GM19240 (cell line): ENCODE data around the gene ASB1.

ENCODE experiments used
- DNase-seq: peaks from one replicate; pipeline ENCODE4 v3.0.0; 2011; ENCODE audit warnings: low spot score; ENCODE audit not compliant: insufficient read length

ASB1 gene, protein sequence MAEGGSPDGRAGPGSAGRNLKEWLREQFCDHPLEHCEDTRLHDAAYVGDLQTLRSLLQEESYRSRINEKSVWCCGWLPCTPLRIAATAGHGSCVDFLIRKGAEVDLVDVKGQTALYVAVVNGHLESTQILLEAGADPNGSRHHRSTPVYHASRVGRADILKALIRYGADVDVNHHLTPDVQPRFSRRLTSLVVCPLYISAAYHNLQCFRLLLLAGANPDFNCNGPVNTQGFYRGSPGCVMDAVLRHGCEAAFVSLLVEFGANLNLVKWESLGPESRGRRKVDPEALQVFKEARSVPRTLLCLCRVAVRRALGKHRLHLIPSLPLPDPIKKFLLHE

DNA sequence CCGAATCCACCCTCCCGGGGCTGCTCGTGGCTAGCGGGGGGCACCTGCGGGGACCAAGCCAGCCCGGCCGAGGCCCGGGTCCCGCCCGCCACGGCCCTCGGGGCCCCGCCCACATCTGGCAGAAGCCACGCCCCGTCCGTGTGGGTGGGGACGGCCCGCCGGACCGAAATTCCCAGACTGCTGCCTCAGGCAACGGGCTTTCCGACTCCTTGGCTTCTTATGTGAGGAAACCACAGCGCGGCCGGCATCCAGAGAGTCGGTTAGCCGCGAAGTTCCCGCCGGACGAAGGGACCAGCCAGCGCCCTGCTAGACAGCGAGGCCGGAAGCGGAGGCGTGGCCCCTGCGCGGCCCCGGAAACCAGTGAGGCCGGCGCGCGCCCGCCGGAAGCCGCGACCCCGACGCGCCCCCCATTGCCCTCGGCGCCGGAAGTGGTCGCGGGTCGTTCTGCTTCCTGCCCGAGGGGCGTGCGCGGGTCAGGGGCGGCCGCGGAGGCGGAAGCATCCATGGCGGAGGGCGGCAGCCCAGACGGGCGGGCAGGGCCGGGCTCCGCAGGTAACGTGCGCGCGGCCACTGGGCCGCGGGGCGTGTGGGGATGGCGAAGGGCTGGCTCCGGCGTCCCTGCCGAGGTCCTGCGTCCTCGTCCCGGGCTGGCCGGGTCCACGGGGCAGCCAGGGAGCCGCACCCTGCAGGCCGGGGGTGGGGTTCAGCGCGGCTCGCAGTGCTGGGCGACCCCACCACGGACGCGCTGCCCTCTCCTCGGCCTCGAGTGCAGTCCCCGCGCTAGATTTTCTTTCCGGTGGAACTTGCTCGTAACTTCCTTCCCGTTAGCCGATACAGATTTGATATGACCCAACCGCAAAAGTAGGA is at the start of gene ASB1:
Gene ASB1 (plus strand): TSS at position 360 of the 867 bp plus-strand sequence. CDS start 144 bp downstream, at position 504.
- DNase-seq, result peak; percentile 84

DNA sequence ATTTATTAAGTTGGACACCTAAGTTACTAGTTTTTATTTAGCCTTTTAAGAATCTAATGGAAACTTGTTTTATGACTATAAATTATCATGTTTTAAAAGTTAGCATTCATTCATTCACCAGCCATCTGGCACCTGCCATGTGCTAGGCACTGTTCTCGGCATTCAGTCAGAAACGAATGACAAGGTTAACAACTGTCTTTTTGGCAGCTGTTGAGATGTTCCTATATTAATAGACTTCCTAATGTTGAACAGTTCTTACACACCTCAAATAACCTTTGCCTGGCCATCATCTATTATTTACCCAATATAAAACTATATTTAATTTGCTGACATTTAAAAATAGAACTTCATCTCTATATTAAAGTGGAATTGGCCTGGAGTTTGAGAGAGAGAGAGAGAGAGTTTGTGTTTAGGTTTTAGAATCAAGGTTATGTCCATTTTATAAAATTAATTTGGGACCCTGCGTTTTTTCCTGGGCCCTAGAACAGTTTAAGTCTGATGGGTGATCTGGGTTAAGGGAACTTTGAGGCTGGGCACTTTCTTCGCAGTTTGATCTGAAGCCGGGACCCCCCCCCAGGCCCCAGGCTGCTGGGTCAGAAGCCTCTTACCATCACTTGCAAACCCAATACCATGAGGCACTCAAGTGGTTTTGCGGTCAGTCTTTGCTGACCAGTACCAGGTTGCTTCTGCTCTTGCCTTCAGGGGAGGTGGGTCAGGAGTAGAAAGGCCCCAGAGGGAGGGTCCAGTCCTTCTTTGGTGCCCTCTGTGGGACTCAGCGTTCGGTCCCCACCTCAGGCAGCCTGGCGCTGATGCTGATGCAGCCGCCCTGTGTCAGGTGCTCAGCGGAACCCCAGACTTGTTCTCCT is 48.3 kb upstream of the ASB1 start:
- DNase-seq, result no peak

DNA sequence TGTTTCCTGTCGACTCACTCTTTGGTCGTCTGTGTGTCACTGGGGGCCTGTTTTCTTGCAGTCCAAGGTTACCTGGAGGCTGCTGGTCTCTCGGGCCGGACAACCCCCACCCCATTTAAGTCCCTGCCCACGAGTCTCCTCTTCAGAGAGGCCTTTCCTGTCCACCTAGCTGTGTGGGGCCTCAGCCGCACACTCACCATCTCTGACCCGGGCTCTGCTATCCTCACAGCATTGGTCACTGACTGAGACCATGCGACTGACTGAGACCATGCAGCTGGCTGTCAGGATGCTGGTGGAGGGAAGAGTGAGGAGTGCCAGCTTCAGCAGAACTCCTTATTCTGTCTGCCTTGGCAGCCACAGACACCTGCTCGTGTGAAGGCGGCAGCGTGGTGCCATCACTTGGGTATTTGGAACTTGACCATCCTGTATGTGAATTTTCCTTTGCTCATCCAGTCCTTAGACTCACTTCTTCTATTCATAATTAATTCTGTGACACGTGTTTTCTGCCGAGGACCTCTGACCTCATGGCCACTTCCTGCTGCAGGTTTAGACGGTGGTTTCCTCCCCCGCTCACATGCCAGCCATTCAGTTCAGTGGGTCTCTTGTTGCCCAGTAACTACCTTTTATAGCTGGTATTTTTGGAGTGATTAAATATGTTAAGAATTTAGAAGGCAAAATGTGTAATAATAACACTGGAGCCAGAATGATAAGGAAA is 47.5 kb upstream of the ASB1 start:
- DNase-seq, result no peak

DNA sequence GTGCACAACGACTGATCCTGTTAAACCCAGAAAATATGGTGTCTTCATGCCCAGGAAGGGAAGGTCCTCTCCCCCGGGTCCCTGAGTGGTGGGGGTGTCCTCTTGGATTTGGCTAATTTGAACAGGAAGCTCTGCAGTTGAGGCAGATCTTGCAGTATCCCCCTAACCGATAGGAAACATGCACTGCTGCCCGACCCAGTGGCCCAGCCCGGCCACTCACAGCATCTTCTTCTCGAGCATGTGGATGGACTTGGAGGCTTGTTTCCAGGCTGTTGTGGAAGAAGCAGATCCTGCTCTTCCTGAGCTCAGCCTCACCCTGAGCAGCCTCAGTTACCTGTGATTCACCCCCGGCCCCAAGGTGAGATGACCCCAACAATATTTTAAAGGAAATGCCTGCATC is 46.4 kb upstream of the ASB1 start:
- DNase-seq, result no peak

DNA sequence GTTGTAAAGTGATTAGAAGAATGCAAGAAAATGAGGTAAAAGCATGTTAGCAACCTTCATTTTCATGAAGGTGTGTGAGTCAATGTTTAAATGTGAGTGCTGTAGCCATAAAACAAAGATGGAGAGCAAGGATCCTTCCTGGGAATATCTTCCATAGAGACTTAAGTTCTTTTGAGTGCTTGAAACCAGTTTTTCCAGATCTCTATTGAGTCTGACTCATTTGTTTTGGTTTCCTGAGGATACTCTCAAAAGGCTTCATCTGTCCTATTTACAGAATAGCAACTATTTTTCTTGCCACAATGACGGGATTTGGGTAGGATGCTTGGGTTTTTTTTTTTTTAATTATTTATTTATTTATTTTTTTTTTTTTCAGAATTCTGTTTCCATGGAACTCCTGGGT is 45.9 kb upstream of the ASB1 start:
- no peak for DNase-seq

DNA sequence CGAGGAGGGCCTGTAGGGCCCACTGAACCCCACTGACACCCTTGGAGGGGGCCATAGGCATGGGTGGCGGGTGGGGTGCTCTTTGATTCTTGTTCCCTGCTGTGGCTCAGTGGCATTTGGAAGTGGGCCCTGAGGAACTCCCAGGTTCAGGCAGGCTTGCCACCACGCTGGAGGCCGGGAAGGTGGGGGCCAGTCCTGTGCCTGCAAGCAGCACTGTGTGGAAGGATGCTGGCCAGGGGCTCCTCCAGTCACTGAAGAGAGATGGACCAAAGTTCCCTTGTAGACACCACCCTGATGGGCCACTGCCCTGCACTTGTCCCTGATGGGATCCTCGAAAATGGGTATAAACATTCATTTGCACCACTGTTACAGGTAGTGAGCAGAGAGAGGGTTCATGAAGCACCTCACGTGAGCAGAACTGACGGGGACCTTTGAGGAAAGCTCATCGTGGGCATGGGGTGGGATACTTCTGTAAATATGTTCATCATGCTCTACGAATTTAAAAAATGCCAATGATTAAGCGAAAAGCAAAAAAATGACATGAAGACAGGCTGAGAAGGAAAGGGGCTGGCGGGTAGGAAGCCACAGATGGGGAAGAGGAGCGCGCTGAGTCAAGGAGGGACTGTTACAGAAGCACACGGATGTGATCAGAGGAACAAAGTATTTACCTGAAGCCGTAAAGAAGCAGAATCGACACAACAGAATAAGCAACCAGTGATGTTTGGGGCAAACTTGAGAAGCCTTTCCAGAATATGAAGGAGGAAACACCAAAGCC is 45.2 kb upstream of the ASB1 start:
- no peak for DNase-seq

DNA sequence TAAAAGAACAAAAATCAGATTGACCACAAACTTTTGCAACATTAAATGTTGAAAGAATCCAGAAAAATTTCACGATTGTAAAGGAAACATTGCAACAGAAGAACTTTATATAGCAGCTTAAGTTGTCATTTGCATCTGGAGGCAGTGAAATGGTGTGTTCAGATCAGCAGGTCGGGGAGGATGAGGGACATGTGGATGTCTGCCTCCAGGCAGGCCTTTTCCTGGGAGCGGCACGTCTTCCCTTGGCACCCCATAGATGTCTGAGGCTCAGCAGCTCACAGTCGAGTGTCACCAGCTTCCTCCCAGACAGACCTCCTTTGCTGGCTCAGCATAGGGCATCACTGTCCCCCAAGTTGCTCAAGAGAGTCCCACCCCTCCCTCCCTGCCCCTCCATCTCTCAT is 44.3 kb upstream of the ASB1 start:
- no peak for DNase-seq

DNA sequence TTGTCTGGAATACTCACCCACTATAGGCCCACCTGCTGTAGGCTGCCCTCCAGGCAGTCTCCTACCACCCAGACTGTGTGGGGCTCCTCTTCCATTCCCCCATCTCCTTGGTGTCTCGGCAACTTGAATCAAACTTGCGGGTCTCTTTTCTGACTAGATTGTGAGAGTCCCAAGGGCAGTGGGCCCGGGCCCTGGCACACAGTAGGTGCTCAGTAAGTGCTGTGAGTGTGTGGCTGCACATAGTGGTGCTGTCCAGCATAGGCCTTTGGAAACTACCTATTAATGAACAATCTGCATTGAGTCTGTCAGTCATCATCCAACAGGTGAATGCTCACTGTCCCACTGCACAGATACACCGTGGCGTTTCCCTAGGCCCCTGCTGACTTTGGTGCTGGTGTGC is 43.6 kb upstream of the ASB1 start:
- no peak for DNase-seq

DNA sequence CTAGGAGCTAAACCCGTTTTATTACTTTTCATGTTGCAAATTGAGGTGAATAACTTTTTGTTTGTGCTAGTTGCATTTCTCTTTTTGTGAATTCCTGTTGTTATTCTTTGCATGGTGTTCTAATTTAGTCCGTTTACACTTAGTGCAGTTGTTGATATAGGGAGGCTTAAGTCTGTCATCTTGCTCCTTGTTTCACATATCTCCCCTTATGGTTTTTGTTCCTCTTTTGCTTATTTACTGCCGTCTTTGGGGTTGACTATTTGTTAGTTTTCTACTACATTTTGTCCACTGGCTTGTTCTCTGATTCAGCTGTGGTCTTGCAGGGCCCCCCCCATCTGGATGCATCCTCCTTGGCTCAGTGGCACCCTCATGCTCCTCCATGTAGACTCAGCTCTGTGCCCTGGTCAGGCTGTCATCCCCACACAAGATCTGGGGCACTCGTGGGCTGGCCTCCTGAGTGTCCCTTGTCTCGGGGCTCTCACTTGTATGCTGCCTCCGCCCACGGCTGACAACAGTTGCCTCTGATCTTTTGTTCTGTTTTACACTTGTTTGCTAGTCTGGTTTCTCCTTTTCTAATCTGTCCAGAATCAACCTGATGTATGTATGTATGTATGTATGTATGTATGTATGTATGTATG is 42.9 kb upstream of the ASB1 start:
- no peak for DNase-seq

DNA sequence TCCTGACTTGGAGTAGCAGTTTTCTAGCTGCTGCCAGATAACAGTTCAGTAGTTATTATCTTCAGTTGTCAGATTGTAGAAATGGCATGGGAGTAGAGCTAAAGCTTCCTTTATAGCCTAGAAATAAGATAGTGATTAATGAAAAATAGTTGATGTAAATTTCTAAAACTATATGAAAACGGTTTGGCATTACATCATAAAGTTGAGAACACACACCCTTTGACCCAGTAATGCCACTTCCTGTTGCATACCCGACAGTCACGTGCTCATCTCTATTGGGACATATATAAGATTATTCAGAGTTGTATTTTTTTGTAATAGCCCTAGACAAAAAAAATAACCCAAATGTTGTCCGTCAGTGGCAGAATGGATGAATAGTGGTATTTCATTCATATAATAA is 39.4 kb upstream of the ASB1 start:
- DNase-seq, result no peak

DNA sequence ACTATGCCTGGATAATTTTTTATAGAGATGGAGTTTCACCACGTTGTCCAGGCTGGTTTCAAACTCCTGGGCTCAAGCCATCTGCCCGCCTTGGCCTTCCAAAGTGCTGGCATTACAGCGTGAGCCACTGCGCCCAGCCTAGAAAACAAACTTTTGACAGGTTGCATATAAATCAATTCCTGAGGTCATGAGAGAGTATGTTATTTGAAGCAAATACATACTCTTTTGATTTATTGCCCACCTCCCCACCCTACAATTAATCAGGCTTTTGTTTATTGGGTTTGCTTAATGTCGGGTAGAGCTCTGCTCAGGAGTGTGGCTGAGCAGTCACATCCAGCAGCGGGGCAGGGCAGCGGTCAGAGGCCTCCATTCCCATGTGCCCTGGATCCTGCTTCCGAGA is 37.9 kb upstream of the ASB1 start:
- DNase-seq, result no peak

DNA sequence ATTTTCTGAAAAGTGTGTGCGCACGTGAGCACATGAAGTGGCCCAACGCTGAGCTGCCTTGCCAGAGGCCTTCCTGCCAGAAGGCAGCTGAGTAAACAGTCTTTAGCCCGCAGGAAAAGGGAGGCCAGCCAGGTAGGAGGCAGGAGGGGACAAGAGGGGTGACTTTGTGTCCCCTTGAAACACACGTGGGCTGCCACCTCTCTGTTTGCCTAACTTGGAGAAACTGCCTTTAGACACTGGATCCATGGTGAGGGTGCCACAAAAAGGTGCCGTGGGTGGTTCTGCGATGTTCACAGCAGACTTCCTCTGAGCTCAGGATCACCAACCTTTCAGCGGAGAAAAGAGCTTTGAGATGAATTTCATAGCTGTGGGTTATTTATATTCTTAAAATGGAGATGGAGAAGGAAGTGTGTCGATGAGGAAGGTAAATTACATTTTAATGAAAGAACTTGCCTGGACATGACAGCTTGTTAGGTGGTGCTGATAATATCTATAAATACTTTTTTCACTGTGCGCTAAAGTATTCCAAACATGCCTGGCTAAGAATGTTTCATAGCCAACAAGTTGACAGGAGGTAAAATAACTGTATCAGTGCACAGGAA is 36.6 kb upstream of the ASB1 start:
- no peak for DNase-seq

DNA sequence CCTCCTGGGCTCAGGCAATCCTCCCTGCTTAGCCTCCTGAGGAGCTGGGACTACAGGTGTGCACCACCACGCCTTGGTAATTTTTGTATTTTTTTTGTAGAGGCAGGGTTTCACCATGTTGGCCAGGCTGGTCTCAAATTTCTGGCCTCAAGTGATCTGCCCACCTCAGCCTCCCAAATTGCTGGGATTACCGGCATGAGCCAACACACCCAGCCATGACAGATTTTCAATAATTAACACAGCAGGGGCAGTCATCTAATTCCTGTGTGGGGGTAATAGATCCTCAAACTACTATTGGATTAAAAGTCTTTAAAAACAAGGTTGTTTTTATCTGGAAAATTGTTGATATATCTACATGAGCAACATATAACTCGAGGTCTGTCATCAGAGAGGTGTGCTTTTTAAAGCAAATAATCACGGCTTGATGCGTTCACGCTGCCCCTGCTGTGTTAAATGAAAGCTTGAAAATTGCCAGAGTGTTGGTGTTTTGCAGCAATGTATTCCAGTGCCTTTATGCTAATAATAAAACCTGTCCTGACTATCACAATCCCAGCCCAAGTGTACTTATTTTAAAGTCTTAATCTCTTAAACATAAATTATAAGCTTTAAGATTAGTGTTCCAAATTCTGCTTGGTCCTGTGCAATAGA is 35.6 kb upstream of the ASB1 start:
- DNase-seq, result no peak

DNA sequence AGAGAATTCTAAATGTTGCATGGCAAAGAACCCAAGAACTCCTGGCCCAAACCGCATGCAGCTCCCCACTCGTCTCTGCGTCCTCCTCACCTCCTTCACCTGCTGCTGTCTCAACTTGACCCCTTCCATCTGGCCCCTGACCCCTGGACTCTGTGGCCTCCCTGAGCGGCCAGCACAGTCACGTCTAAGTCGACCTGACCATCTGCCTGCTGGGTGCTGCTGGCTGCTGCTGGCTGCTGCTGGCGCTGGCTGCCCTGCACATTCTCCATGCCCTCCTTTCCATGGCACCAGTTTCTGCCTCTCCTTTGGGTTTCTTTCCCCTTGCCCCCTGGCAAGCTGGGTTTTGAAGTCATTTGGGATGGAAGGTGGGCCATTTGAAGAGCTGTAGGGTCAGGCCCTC is 30.1 kb upstream of the ASB1 start:
- DNase-seq, result no peak

DNA sequence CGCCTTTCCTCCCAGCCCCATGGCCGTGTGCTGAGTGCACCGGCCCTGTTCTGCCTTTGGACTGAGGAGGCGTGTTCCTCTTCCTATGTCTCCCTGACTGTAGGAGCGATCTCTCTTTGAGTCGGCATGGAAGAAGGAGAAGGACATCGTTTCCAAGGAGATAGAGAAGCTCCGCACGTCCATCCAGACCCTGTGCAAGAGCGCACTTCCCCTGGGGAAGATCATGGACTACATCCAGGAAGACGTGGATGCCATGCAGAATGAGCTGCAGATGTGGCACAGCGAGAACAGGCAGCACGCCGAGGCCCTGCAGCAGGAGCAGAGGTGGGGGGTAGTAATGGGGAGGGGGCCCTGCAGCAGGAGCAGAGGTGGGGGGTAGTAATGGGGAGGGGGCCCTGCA is 29.4 kb upstream of the ASB1 start:
- no peak for DNase-seq

DNA sequence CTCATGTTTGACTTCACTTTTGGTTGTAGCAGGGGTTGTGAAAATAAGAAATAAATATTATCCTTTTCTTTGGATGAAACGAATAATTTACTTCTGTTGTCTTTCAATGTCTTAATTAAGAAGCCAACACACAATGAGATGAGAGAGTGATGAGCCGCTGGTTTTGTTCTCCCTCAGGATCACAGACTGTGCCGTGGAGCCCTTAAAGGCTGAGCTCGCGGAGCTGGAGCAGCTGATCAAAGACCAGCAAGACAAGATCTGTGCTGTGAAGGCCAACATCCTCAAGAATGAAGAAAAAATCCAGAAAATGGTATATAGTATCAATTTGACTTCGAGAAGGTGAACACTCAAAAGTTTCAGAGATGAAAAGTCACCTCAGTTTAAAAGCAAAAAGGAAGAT is 28.1 kb upstream of the ASB1 start:
- no peak for DNase-seq

DNA sequence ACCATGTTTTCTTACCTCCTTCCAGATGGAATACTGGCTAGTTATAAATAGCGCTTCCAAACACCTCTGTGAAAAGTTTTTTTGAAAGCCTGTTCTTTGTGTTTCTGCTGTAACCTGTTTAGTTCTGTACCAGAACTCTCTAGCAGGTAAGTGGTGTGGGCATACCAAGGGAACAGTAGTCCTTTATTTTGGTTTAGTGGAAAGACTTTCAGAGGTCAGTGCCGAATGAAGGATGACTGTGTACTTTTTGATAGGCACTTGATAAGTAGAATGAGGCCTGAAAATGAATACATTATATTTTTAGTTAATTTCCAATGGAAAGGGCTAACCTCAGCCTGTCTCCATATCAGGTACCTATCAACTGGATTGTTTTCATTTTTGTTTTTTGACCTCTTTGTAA is 27.6 kb upstream of the ASB1 start:
- DNase-seq, result no peak

DNA sequence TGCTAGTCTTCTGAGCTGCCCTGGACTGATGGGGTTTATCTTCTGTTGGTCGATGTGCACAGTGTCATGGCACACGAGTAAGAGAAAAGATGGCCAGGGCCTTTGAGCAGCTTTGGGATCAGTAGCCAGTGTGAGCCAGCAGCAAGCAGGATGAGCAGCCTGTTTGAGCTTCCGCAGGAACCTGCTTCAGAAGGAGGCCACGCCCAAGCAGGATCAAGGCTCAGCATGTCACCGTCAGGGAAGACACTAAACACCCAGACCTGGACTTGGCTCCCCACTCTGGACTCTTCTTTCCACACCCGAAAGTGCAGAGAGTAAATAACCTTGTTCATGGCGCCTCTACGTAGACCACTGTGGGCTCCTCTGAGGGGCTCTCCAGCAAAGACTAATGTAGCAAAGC is 25.2 kb upstream of the ASB1 start:
- no peak for DNase-seq
